Measurements from ENCODE around the gene BTAF1.
"Not testable (repeated sequence)": the region's sequence is repeated elsewhere in the genome, so short reads cannot be mapped to it uniquely, and the experiment has no call there.

Gene BTAF1

DNA sequence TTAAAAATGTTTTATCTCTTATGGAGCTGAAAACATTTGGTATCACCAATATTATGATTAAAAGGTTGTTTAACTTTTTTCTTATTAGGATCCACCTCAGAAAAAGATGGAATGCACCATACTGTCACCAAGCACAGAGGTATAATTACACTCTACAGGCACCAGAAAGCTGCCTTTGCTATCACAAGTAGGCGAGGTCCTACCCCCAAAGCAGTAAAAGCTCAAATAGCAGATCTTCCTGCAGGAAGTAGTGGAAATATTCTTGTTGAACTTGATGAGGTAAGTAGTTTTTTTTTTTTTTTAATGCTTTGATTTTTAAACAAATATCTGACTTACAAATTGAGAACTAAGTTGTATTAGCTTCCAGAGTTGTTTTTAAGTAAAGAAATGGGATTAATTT, 68.5 kb downstream of the BTAF1 start:
- Histone ChIP-seq H3K9me3 (ENCODE audit: low read length) (no peaks in the 10 kb centered on the region), H3K4me1 (ENCODE audit: insufficient read depth, low read length) (no peaks in the 10 kb centered on the region), H3K27ac (ENCODE audit: low read depth, low read length) (no peak overlapping the region), H3K9ac (ENCODE audit: low read length) (no peak overlapping the region), H3K27me3 (ENCODE audit: control insufficient read depth in 1 of 2, insufficient read depth in 2 of 2, low read length in 2 of 2) (no peaks in the 10 kb centered on the region), H3K4me3 (ENCODE audit: low read depth in 1 of 2, low read length in 2 of 2) (no peak overlapping the region), H3K36me3 (ENCODE audit: insufficient read depth, low read length) (peaks cover 33% of the 10 kb centered on the region)

DNA sequence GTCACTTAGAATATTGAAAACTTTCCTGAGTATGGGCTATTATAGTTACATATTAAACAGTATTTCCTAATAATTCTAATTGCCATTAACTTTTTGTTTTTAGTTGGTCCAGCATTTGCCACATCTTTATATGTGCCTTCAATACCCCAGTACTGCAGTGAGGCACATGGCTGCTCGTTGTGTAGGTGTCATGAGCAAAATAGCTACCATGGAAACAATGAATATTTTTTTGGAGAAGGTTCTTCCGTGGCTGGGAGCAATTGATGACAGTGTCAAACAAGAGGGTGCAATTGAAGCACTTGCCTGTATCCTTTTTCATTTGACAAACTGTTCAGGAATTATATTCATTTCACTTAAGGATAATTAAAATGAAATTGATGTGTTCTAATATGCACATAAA, 72.7 kb downstream of the BTAF1 start:
- no peak overlapping the region for H3K4me3 ChIP-seq (ENCODE audit: low read depth in 1 of 2, low read length in 2 of 2)
- H3K27me3 ChIP-seq (ENCODE audit: control insufficient read depth in 1 of 2, insufficient read depth in 2 of 2, low read length in 2 of 2) = no peaks in the 10 kb centered on the region
- H3K36me3 ChIP-seq (ENCODE audit: insufficient read depth, low read length) = peaks cover 28% of the 10 kb centered on the region
- no peak overlapping the region for H3K27ac ChIP-seq (ENCODE audit: low read depth, low read length)
- no peaks in the 10 kb centered on the region for H3K9me3 ChIP-seq (ENCODE audit: low read length)
- H3K9ac ChIP-seq (ENCODE audit: low read length) = no peak overlapping the region
- H3K4me1 ChIP-seq (ENCODE audit: insufficient read depth, low read length) = no peaks in the 10 kb centered on the region

DNA sequence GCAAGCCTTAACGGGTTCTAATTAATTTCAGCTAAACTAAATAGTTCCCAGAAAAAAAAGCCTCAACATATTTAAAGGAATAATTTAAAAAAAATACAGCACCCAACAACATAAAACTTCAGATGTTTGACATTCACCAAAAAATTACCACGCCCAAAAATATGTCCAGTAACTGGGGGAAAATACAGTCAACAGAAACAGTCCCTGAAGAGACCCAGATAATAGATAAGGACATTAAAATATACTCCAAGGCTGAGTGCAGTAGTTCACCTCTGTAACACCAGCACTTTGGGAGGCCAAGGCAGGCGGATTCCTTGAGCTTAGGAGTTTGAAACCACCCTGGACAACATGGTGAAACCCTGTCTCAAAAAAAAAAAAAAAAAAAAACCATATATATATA, 78.0 kb downstream of the BTAF1 start:
- Histone ChIP-seq H3K27ac (ENCODE audit: low read depth, low read length) (no peak overlapping the region), H3K9me3 (ENCODE audit: low read length) (no peaks in the 10 kb centered on the region), H3K4me1 (ENCODE audit: insufficient read depth, low read length) (no peaks in the 10 kb centered on the region), H3K36me3 (ENCODE audit: insufficient read depth, low read length) (peaks cover 5% of the 10 kb centered on the region), H3K9ac (ENCODE audit: low read length) (no peak overlapping the region), H3K27me3 (ENCODE audit: control insufficient read depth in 1 of 2, insufficient read depth in 2 of 2, low read length in 2 of 2) (no peaks in the 10 kb centered on the region), H3K4me3 (ENCODE audit: low read depth in 1 of 2, low read length in 2 of 2) (no peak overlapping the region)

DNA sequence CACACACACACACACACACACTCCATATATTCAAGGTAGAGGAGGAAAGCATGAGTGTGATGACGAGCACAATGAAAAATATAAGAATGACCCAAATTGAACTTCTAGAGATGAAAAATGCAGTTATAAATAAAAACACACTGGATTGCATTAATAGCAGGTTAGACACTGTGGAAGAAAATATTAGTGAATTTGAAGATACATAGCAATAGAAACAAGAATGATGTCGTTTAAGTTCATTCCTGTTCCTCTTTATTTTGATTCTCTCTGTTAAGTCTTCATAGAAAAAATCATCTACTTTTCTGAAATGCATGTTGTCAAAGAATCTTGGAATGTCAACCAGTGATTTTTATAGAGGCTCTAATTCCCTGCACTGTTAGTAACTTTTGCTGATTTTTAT, 78.4 kb downstream of the BTAF1 start:
- H3K9me3 ChIP-seq (ENCODE audit: low read length) = no peaks in the 10 kb centered on the region
- H3K9ac ChIP-seq (ENCODE audit: low read length) = no peak overlapping the region
- no peaks in the 10 kb centered on the region for H3K27me3 ChIP-seq (ENCODE audit: control insufficient read depth in 1 of 2, insufficient read depth in 2 of 2, low read length in 2 of 2)
- no peaks in the 10 kb centered on the region for H3K4me1 ChIP-seq (ENCODE audit: insufficient read depth, low read length)
- peaks cover 5% of the 10 kb centered on the region for H3K36me3 ChIP-seq (ENCODE audit: insufficient read depth, low read length)
- H3K27ac ChIP-seq (ENCODE audit: low read depth, low read length) = no peak overlapping the region
- H3K4me3 ChIP-seq (ENCODE audit: low read depth in 1 of 2, low read length in 2 of 2) = no peak overlapping the region

DNA sequence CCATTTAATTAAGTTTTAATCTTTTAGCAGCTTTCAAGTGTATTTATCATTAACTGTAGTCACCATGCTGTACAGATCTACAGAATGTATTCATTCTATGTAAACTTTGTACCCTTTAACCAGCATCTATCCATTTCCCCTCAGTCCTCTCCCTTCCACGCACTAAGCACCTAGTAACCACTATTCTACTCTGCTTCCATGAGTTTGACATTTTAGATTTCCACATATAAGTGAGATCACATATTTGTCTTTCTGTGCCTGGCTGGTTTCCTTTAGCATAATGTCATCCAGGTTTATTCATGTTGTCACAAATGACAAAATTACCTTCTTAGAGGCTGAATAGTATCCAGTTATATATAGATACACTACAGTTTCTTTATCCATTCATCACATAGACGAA, 79.7 kb downstream of the BTAF1 start:
- Histone ChIP-seq H3K36me3 (ENCODE audit: insufficient read depth, low read length) (peaks cover 3% of the 10 kb centered on the region), H3K4me3 (ENCODE audit: low read depth in 1 of 2, low read length in 2 of 2) (no peak overlapping the region), H3K27ac (ENCODE audit: low read depth, low read length) (no peak overlapping the region), H3K27me3 (ENCODE audit: control insufficient read depth in 1 of 2, insufficient read depth in 2 of 2, low read length in 2 of 2) (no peaks in the 10 kb centered on the region), H3K9ac (ENCODE audit: low read length) (no peak overlapping the region), H3K4me1 (ENCODE audit: insufficient read depth, low read length) (no peaks in the 10 kb centered on the region), H3K9me3 (ENCODE audit: low read length) (no peaks in the 10 kb centered on the region)

DNA sequence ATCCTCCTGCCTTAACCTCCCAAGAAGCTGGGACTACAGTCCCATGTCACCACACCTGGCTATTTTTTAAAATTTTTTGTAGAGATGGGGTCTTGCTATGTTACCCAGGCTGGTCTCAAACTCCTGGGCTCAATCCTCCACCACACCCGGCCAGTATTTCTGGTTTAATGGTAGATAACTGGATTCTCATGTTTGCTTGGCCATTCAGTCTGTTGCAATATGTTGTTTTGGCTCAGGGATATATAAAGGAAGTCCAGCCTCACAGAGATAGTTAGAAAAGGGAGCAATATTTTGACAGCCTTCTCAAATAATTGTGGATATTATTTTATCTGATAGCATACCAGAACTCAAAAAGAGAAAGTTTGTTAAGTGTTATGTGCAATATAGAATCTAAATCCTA, 82.4 kb downstream of the BTAF1 start:
- Histone ChIP-seq H3K4me1 (ENCODE audit: insufficient read depth, low read length) (no peaks in the 10 kb centered on the region), H3K27me3 (ENCODE audit: control insufficient read depth in 1 of 2, insufficient read depth in 2 of 2, low read length in 2 of 2) (no peaks in the 10 kb centered on the region), H3K27ac (ENCODE audit: low read depth, low read length) (no peak overlapping the region), H3K4me3 (ENCODE audit: low read depth in 1 of 2, low read length in 2 of 2) (no peak overlapping the region), H3K9me3 (ENCODE audit: low read length) (no peaks in the 10 kb centered on the region), H3K9ac (ENCODE audit: low read length) (no peak overlapping the region), H3K36me3 (ENCODE audit: insufficient read depth, low read length) (peaks cover 8% of the 10 kb centered on the region)

DNA sequence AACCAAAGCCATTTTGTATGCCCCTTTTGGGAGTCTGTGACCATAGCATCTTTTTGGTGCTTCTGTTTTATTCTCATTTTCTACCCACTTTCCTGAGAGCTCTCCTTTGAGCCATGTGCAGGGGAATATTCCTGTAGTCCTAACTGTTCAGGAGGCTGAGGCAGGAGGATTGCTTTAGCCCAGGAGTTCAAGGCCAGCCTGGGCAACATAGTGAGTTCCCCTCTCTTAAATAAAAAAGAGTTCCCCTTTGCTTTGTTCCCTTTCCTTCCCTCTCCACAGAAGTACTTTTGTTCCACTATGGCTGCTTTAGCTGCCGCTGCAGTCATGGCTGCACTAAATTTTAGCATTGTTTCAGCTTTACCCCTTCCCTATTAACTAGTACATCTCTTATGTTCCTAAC, 85.9 kb downstream of the BTAF1 start:
- no peaks in the 10 kb centered on the region for H3K4me1 ChIP-seq (ENCODE audit: insufficient read depth, low read length)
- no peaks in the 10 kb centered on the region for H3K27me3 ChIP-seq (ENCODE audit: control insufficient read depth in 1 of 2, insufficient read depth in 2 of 2, low read length in 2 of 2)
- no peak overlapping the region for H3K9ac ChIP-seq (ENCODE audit: low read length)
- H3K36me3 ChIP-seq (ENCODE audit: insufficient read depth, low read length) = peaks cover 26% of the 10 kb centered on the region
- no peak overlapping the region for H3K27ac ChIP-seq (ENCODE audit: low read depth, low read length)
- H3K9me3 ChIP-seq (ENCODE audit: low read length) = no peaks in the 10 kb centered on the region
- H3K4me3 ChIP-seq (ENCODE audit: low read depth in 1 of 2, low read length in 2 of 2) = no peak overlapping the region

DNA sequence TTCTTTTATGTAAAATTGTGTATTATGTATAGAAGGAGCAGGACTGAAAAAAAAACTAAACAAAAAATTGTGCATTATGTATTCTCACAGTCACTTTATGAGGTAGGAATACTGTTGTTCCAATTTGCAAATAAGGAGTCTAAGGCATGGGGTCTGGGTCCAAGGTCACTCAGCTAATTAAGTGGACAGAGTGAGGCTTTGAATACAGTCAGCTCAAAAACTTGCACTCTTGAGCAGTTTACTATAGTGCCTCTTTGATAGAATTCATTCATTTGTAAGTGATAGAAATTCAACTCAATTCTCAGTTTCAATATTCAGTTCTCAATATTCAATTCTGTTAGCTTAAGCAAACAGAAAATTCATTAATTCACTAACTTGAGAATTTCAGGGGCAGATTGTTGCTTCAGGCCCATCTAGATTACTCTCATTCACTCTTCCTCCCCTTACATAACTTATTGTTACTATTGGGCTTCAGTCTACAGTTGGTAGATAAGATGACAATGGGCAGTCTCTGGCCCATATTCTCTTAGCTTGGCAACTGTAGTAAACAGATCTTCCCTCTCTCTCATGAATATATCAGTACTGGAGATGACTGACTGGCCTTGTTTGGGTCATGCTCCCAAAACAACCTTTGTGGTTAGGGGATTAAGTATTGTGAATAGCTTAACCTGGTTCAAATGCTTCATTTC, 86.6 kb downstream of the BTAF1 start:
- H3K36me3 ChIP-seq (ENCODE audit: insufficient read depth, low read length) = peaks cover 33% of the 10 kb centered on the region
- no peak overlapping the region for H3K4me3 ChIP-seq (ENCODE audit: low read depth in 1 of 2, low read length in 2 of 2)
- H3K27me3 ChIP-seq (ENCODE audit: control insufficient read depth in 1 of 2, insufficient read depth in 2 of 2, low read length in 2 of 2) = no peaks in the 10 kb centered on the region
- H3K4me1 ChIP-seq (ENCODE audit: insufficient read depth, low read length) = no peaks in the 10 kb centered on the region
- H3K9ac ChIP-seq (ENCODE audit: low read length) = no peak overlapping the region
- no peaks in the 10 kb centered on the region for H3K9me3 ChIP-seq (ENCODE audit: low read length)
- no peak overlapping the region for H3K27ac ChIP-seq (ENCODE audit: low read depth, low read length)

DNA sequence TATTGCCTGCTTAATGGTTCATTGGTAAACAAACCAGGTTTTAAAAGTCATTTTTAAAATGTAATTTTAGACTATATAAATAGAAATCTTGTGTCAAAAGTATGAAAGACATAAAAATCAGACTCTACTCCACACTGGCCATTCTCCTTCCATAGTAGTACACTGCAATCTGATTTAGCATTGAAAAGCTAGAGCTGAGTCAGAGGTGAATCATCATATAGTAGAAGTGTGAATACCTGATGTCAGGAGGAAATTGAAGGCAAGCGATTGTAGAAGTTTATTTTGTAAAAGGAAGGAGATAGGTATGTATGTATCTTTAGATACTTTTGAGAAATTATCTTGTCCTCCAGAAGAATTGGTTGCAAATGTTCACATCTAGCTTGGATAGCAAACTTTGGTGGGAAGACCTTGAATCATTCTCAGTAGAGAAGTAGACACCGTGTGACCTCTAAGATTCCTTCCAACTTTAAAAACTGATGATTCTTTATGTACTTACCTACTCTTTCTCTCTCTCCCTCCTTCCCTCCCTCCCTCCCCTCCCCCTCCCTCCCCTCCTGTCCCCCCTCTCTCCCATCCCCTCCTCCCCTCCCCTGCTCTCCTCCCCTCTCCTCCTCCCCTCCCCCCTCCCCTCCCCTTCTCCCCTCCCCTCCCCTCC, 88.1 kb downstream of the BTAF1 start:
- no peak overlapping the region for H3K27ac ChIP-seq (ENCODE audit: low read depth, low read length)
- H3K27me3 ChIP-seq (ENCODE audit: control insufficient read depth in 1 of 2, insufficient read depth in 2 of 2, low read length in 2 of 2) = no peaks in the 10 kb centered on the region
- H3K4me3 ChIP-seq (ENCODE audit: low read depth in 1 of 2, low read length in 2 of 2) = no peak overlapping the region
- H3K9ac ChIP-seq (ENCODE audit: low read length) = no peak overlapping the region
- H3K9me3 ChIP-seq (ENCODE audit: low read length) = no peaks in the 10 kb centered on the region
- no peaks in the 10 kb centered on the region for H3K4me1 ChIP-seq (ENCODE audit: insufficient read depth, low read length)
- peaks cover 45% of the 10 kb centered on the region for H3K36me3 ChIP-seq (ENCODE audit: insufficient read depth, low read length)

DNA sequence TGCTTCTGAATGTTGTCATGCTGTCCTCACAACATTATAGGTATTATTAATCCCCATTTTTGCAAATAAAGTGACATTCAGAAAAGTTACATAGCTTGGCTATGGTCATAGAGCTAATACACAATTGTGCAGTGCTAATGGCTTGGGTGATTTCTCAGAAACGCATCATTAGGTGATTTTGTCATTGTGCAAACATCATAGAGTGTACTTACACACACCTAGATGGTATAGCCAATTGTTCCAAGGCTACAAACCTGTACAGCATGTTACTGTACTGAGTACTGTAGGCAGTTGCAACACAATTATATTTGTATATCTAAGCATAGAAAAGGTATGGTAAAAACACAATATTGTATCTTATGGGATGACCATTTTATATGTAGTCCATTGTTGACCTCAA, 91.0 kb downstream of the BTAF1 start:
- Histone ChIP-seq H3K27me3 (ENCODE audit: control insufficient read depth in 1 of 2, insufficient read depth in 2 of 2, low read length in 2 of 2) (no peaks in the 10 kb centered on the region), H3K9me3 (ENCODE audit: low read length) (no peaks in the 10 kb centered on the region), H3K4me1 (ENCODE audit: insufficient read depth, low read length) (no peaks in the 10 kb centered on the region), H3K36me3 (ENCODE audit: insufficient read depth, low read length) (peaks cover 50% of the 10 kb centered on the region), H3K4me3 (ENCODE audit: low read depth in 1 of 2, low read length in 2 of 2) (no peak overlapping the region), H3K27ac (ENCODE audit: low read depth, low read length) (no peak overlapping the region), H3K9ac (ENCODE audit: low read length) (no peak overlapping the region)

DNA sequence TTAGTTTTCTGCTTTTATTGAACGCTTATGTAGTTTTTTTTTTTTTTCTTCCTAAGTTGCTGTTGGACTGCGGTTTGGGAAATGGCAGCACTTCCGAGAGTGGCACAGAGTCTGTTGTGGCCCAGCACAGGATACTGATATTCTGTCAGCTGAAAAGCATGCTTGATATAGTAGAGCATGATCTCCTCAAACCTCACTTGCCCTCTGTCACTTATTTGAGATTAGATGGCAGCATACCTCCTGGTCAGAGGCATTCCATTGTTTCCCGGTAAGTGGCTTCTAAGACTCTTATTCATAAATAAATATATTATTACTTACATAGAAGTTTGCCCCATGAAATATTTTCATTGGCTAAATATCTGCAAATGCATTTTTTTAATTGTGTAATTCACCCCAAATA, 101.1 kb downstream of the BTAF1 start:
- Histone ChIP-seq H3K27ac (ENCODE audit: low read depth, low read length) (no peak overlapping the region), H3K4me1 (ENCODE audit: insufficient read depth, low read length) (no peaks in the 10 kb centered on the region), H3K36me3 (ENCODE audit: insufficient read depth, low read length) (peaks cover 42% of the 10 kb centered on the region), H3K9me3 (ENCODE audit: low read length) (no peaks in the 10 kb centered on the region), H3K4me3 (ENCODE audit: low read depth in 1 of 2, low read length in 2 of 2) (no peak overlapping the region), H3K9ac (ENCODE audit: low read length) (no peak overlapping the region), H3K27me3 (ENCODE audit: control insufficient read depth in 1 of 2, insufficient read depth in 2 of 2, low read length in 2 of 2) (no peaks in the 10 kb centered on the region)

DNA sequence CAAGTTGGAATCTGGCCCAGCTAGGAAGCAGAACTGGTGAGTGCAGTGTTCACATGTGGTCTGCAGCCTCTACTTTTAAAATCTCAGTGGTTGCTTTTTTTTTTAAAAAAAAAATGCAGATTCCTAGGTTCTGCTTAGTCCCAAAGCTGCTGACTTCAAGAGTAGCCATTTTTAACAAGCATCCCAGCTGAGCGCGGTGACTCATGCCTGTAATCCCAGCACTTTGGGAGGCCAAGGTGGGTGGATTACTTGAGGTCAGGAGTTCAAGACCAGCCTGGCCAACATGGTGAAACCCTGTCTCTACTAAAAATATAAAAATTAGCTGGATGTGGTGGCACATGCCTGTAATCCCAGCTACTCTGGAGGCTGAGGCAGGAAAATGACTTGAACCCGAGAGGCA, 101.8 kb downstream of the BTAF1 start:
- H3K36me3 ChIP-seq (ENCODE audit: insufficient read depth, low read length) = peaks cover 40% of the 10 kb centered on the region
- not testable (repeated sequence) for H3K27me3 ChIP-seq (ENCODE audit: control insufficient read depth in 1 of 2, insufficient read depth in 2 of 2, low read length in 2 of 2); H3K9ac ChIP-seq (ENCODE audit: low read length); H3K9me3 ChIP-seq (ENCODE audit: low read length); H3K27ac ChIP-seq (ENCODE audit: low read depth, low read length); H3K4me1 ChIP-seq (ENCODE audit: insufficient read depth, low read length); H3K4me3 ChIP-seq (ENCODE audit: low read depth in 1 of 2, low read length in 2 of 2)
